BLaER1 (cell line): ENCODE measurements around the gene SNX27.

Experiments used
- H3K27ac ChIP-seq: shearing (Covaris generic); formaldehyde crosslinking; 2 replicates; pipeline ENCODE4 v1.8.1; 2022
- H3K27me3 ChIP-seq: shearing (Covaris generic); formaldehyde crosslinking; 2 replicates; pipeline ENCODE4 v1.8.1; 2022
- H3K36me3 ChIP-seq: shearing (Covaris generic); formaldehyde crosslinking; 2 replicates; pipeline ENCODE4 v1.8.1; 2022
- H3K4me1 ChIP-seq: shearing (Covaris generic); formaldehyde crosslinking; 2 replicates; pipeline ENCODE4 v1.8.1; 2022
- H3K4me2 ChIP-seq: shearing (Covaris generic); formaldehyde crosslinking; 2 replicates; pipeline ENCODE4 v1.8.1; 2022
- H3K4me3 ChIP-seq: shearing (Covaris generic); formaldehyde crosslinking; 2 replicates; pipeline ENCODE4 v1.8.1; 2022
- H3K9ac ChIP-seq: shearing (Covaris generic); formaldehyde crosslinking; 2 replicates; pipeline ENCODE4 v1.8.1; 2022
- H3K9me3 ChIP-seq: shearing (Covaris generic); formaldehyde crosslinking; 2 replicates; pipeline ENCODE4 v1.8.1; 2022
- H4K20me1 ChIP-seq: shearing (Covaris generic); formaldehyde crosslinking; 2 replicates; pipeline ENCODE4 v1.8.1; 2022
- Cebpa-rat ChIP-seq: shearing (Covaris generic); IDR thresholded peaks from 2 replicates; pipeline ENCODE4 v1.8.1; 2022

SNX27 gene

DNA sequence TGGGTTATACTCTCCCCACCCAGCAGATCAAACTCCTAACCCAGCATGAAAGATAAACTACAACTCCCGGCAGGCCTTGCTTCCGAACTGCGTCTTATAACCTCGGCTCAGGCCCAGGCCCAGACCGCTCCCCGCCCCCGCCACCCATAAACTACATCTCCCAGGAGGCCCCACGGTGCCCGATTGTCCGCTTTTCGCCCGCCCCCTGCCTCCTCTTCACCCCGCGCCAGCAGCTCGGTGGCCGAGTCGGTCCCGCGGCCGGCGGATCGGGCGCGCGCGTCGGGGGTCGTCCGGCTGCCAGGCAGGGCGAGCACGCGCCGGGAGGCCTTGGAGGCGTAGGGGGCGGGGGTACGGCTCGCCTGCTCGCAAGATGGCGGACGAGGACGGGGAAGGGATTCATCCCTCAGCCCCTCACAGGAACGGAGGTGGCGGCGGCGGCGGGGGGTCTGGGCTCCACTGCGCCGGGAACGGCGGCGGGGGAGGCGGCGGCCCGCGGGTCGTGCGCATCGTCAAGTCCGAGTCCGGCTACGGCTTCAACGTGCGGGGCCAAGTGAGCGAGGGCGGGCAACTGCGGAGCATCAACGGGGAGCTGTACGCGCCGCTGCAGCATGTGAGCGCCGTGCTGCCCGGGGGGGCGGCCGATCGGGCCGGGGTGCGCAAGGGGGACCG, at the start of gene SNX27:
SNX27 (plus strand) TSS at position 219 of the 669 bp plus-strand sequence; CDS start at position 371, 152 bp downstream.
- peaks cover 32% of the 10 kb centered on the region for H3K4me1 ChIP-seq
- H3K4me3 ChIP-seq: peak within 1 kb of the TSS; percentile 95
- H3K36me3 ChIP-seq: 0 out of 2 replicates have a peak, but pooled peaks cover 8% of the 10 kb centered on the region
- peaks cover 39% of the 10 kb centered on the region for H4K20me1 ChIP-seq
- H3K4me2 ChIP-seq: peak within 1 kb of the TSS; percentile 87
- TF ChIP-seq Cebpa-rat: no peak
- H3K27me3 ChIP-seq: no peaks in the 10 kb centered on the region
- peak within 1 kb of the TSS; percentile 95 for H3K27ac ChIP-seq
- H3K9ac ChIP-seq: peak within 1 kb of the TSS; percentile 93
- H3K9me3 ChIP-seq: no peaks in the 10 kb centered on the region

DNA sequence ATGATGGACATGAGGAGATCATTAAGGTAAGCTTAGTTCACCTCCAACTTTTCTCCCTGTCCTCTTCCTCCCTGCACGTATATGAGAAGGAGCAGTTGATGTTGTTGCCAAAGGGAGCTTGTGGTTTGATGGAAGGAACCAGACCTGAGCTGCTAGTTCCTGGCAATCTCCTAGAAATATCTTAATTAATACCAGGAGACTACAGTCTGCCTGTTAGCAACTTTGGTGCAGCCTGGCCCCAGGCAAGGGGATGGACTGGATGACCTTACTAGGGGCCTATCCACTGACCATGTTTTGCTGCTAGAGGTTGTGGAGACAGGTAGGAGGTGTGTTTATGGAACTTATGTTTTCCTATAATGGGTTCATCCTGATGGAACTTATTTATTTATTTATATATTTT, 49.2 kb upstream of the SNX27 start:
- Histone ChIP-seq H4K20me1 (no peaks in the 10 kb centered on the region), H3K27me3 (no peaks in the 10 kb centered on the region), H3K4me2 (no peak overlapping the region), H3K4me3 (no peak overlapping the region), H3K4me1 (no peaks in the 10 kb centered on the region), H3K9ac (no peak overlapping the region), H3K36me3 (no peaks in the 10 kb centered on the region), H3K9me3 (no peaks in the 10 kb centered on the region), H3K27ac (no peak overlapping the region)
- TF ChIP-seq Cebpa-rat: no peak

DNA sequence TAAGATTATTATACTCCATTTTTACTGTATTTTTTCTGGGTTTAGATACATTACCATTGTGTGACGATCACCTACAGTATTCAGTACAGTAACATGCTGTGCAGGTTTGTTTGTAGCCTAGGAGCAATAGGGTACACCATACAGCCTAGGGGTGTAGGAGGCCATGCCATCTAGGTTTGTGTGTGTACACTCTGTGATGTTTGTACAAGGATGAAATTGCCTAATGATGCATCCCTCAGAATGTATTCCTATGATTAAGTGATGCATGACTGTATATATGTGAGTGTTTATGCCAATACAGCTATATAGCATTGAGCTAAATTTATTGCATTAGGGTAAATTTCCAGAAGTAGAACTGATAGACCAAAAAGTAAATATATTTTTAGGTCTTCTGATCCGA, 48.5 kb upstream of the SNX27 start:
- no peak overlapping the region for H3K27ac ChIP-seq
- no peak overlapping the region for H3K4me3 ChIP-seq
- no peaks in the 10 kb centered on the region for H3K4me1 ChIP-seq
- no peaks in the 10 kb centered on the region for H3K27me3 ChIP-seq
- no peak overlapping the region for H3K9ac ChIP-seq
- H3K4me2 ChIP-seq: no peak overlapping the region
- TF ChIP-seq Cebpa-rat: no peak
- H3K36me3 ChIP-seq: no peaks in the 10 kb centered on the region
- no peaks in the 10 kb centered on the region for H3K9me3 ChIP-seq
- H4K20me1 ChIP-seq: no peaks in the 10 kb centered on the region

DNA sequence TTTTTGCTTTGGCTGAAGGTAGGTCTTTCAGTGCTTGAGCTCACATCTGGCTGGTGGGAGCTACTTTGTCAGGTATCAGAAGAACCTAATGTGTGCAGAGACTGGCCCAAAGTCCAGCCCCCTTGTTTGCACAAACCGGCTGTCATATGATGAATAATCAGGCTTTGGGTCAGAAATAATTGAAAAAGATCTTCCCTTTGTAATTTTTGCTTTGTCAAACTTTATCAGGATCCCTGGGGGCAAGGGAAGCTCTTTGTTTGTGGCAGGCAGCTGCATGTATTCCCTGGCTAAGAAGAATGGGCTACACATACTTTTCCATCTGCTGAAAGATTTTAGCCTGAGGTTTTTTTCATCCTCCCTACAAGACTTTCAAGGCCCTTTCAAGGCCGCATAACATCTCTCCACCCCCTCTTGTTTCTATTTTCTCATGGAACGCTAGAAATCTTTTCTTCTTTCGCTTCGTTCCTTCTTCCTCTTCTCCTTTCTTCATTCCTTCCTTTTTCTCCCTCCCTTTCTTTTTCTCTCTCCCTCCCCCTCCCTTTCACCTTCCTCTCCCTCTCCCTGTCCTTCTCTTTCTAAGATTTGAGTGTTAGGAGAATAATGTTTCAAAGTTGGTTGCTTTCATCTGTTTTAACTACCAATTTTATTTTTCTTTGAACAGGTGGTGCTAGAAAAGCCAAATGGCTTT, 46.2 kb upstream of the SNX27 start:
- H3K4me2 ChIP-seq: no peak overlapping the region
- H3K36me3 ChIP-seq: no peaks in the 10 kb centered on the region
- TF ChIP-seq Cebpa-rat: no peak

DNA sequence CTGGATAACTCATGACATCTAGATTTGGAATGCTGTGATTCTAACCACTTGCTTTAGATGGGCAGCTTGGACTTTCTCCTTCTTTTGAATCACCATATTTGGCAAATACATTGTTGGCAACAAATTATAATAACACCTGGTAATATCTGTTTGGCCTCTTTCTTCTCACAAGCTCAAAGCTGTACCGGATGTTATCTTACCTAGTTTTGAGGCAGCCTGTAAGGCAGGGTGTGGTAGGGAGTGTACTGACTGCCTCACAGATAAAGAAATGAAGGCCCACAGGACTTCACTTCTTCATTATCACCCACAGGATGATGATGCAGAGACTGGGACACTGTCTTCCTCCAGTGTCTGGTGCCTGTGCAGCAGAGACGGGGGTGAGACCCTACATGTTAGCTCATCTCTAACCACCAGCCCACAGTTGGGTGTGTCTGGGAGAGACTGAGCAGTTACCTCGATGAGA, 43.2 kb upstream of the SNX27 start:
- H3K4me1 ChIP-seq: no peaks in the 10 kb centered on the region
- H3K36me3 ChIP-seq: no peaks in the 10 kb centered on the region
- no peaks in the 10 kb centered on the region for H4K20me1 ChIP-seq
- no peak for TF ChIP-seq Cebpa-rat
- no peak overlapping the region for H3K9ac ChIP-seq
- no peaks in the 10 kb centered on the region for H3K27me3 ChIP-seq
- H3K4me3 ChIP-seq: no peak overlapping the region
- no peaks in the 10 kb centered on the region for H3K9me3 ChIP-seq
- H3K4me2 ChIP-seq: no peak overlapping the region
- H3K27ac ChIP-seq: no peak overlapping the region

More for the DNA sequence above, 46.2 kb upstream of the SNX27 start:
- H3K9ac ChIP-seq: no peak overlapping the region
- H4K20me1 ChIP-seq: no peaks in the 10 kb centered on the region
- no peaks in the 10 kb centered on the region for H3K9me3 ChIP-seq
- no peak overlapping the region for H3K27ac ChIP-seq
- no peaks in the 10 kb centered on the region for H3K27me3 ChIP-seq
- no peaks in the 10 kb centered on the region for H3K4me1 ChIP-seq
- no peak overlapping the region for H3K4me3 ChIP-seq

DNA sequence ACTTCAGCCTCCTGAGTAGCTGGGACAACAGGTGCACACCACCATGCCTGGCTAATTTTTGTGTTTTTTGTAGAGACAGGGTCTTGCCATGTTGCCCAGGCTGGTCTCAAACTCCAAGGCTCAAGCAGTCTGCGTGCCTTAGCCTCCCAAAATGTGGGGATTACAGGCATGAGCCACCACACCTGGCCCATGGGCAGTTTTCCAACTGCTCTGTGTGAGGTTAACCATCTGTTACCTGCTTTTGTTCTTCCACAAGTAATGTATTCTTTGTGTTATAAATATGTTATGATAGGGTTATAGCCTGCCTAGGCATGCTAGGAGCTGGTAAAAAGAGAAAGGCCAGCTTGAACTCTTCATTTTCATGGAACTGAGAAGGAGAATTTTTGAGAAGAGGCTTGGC, 41.0 kb upstream of the SNX27 start:
- H3K4me2 ChIP-seq: no peak overlapping the region
- H3K4me1 ChIP-seq: no peaks in the 10 kb centered on the region
- no peaks in the 10 kb centered on the region for H3K36me3 ChIP-seq
- H3K9ac ChIP-seq: no peak overlapping the region
- no peaks in the 10 kb centered on the region for H4K20me1 ChIP-seq
- no peak overlapping the region for H3K27ac ChIP-seq
- TF ChIP-seq Cebpa-rat: no peak
- H3K27me3 ChIP-seq: no peaks in the 10 kb centered on the region
- no peak overlapping the region for H3K4me3 ChIP-seq
- H3K9me3 ChIP-seq: no peaks in the 10 kb centered on the region

DNA sequence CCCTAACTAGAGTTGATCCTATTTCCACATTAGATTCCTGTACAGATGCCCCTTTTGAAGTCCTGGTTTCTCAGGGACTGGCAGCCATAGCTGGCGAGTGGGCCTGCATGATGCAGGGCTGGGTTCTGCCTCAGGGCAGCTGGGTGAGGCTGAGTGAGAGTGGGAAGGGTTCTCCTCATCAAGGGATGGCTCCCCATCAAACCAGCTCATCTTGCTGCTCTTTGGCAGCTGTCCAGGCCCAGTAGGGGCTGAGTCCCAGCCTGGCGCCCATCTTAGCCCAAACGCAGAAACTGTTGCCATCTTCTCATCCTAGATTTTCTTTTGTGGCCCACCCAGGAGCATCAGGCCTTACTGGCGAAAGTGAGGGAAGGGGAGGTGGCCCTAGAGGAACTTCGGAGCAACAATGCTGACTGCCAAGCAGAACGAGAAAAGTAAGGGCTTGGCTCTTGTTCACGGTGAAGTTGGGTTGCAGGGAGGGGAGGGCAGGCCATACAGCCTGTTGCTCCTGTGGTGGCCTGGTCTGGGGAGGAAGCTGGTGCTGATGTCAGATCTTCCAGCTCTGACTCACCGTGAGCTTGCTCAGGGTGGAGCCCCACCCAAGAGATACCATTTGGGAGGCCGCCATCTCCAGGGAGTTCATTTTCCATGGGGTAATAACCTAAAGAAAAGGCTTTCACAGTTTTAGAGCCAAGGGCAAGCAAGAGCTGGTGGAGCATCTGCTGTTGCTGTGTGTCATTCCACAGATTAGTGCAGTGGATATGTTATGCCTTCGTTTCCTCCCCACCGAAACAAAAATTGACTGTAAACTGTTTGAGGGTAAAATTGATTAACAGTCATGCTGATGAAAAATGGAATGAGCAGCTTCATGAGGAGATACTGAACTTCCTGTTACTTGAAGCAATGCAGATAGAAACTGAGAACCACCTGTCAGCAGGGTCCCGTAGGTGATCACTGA, 37.0 kb upstream of the SNX27 start:
- no peak for TF ChIP-seq Cebpa-rat
- H3K27ac ChIP-seq: no peak overlapping the region
- no peak overlapping the region for H3K9ac ChIP-seq
- no peaks in the 10 kb centered on the region for H3K27me3 ChIP-seq
- H3K36me3 ChIP-seq: no peaks in the 10 kb centered on the region
- H4K20me1 ChIP-seq: no peaks in the 10 kb centered on the region
- no peak overlapping the region for H3K4me3 ChIP-seq
- H3K9me3 ChIP-seq: no peaks in the 10 kb centered on the region
- no peak overlapping the region for H3K4me2 ChIP-seq
- no peaks in the 10 kb centered on the region for H3K4me1 ChIP-seq

DNA sequence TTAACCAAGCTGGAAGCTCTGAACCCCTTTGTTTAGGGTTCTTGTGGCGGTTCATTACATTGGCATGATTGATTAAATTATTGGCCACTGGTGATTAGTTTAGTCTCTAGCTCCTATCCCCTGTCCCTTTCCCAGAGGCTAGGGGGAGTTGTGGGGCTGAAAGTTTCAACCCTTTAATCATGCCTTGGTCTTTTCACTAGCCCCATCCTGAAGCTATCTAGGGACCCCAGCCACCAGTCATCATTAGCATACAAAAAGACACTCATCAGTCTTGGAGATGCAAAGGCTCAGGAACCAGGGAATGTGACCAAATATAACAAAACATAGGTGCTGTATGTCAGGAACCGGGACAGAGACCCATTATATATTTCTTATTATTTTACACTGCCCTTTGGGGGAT, 34.7 kb upstream of the SNX27 start:
- H3K9ac ChIP-seq: no peak overlapping the region
- H3K9me3 ChIP-seq: no peaks in the 10 kb centered on the region
- H3K27me3 ChIP-seq: no peaks in the 10 kb centered on the region
- no peak overlapping the region for H3K4me3 ChIP-seq
- no peak overlapping the region for H3K4me2 ChIP-seq
- no peak for TF ChIP-seq Cebpa-rat
- H3K36me3 ChIP-seq: no peaks in the 10 kb centered on the region
- H3K4me1 ChIP-seq: no peaks in the 10 kb centered on the region
- H3K27ac ChIP-seq: no peak overlapping the region
- no peaks in the 10 kb centered on the region for H4K20me1 ChIP-seq

DNA sequence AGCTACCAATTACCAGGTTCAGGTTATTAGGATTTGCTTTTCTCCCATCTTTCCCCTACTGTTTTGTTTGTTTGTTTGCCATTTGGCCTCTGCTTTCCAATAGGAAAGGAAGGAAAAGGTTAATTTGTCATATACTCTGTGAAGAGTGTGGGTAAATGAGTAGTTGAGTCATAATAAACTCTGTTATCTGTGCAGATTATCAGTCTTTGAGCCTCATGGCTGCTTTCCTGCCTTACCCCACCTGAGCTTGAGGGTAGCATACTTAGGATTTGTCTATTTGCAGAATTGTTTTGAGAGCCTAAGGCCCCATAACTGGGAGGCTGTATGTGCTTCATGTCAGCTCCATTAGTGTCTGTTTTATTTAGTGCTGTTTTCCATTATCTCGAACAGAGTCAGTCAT, 32.9 kb upstream of the SNX27 start:
- Histone ChIP-seq H3K4me2 (no peak overlapping the region), H3K9me3 (no peaks in the 10 kb centered on the region), H3K4me1 (no peaks in the 10 kb centered on the region), H3K27ac (no peak overlapping the region), H3K27me3 (no peaks in the 10 kb centered on the region), H3K4me3 (no peak overlapping the region), H4K20me1 (no peaks in the 10 kb centered on the region), H3K36me3 (no peaks in the 10 kb centered on the region), H3K9ac (no peak overlapping the region)
- no peak for TF ChIP-seq Cebpa-rat
